Lower leg skin (tissue), 3 donors: ENCODE measurements around the gene TSNAXIP1.

Experiments
- POLR2A ChIP-seq, 2 donors: fragments of 450-650 bp; IDR thresholded peaks; one replicate each; pipeline ENCODE4 v1.6.1; 2016 to 2017; ENCODE audit warnings: antibody characterized with exemption in 2 of 2, mild to moderate bottlenecking in 1 of 2, moderate library complexity in 1 of 2
- TF ChIP-seq, protein P1 (sequence below), 3 donors: fragments of 450-650 bp; IDR thresholded peaks; one replicate each; pipeline ENCODE4 v1.5.1; 2016; ENCODE audit warnings: antibody characterized with exemption in 3 of 3, mild to moderate bottlenecking in 3 of 3, moderate library complexity in 2 of 3

DNA sequence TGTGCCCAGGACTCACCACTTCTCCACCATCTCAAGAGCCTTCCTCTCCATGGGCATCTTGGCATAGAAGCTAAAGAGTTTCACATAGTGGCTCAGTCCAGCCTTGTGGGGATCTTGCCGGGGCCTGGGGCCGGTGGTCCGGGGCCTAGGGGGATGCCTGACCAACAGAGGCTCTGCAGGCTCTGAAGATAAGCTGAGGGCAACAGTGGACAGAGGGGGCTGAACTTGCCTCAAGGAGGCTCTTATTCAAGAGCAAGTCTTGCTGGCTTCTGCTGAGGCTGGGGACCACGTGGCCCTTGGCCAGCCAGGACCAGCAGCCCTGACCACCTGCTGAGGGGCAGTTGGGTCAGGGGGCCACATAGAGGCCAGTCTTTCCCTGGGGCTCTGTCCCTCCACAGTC is 22.0 kb downstream of the TSNAXIP1 start:
- TF ChIP-seq, protein P1, sequence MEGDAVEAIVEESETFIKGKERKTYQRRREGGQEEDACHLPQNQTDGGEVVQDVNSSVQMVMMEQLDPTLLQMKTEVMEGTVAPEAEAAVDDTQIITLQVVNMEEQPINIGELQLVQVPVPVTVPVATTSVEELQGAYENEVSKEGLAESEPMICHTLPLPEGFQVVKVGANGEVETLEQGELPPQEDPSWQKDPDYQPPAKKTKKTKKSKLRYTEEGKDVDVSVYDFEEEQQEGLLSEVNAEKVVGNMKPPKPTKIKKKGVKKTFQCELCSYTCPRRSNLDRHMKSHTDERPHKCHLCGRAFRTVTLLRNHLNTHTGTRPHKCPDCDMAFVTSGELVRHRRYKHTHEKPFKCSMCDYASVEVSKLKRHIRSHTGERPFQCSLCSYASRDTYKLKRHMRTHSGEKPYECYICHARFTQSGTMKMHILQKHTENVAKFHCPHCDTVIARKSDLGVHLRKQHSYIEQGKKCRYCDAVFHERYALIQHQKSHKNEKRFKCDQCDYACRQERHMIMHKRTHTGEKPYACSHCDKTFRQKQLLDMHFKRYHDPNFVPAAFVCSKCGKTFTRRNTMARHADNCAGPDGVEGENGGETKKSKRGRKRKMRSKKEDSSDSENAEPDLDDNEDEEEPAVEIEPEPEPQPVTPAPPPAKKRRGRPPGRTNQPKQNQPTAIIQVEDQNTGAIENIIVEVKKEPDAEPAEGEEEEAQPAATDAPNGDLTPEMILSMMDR (IDR thresholded peaks at IDR 0.05), result no peak
- no peak for TF ChIP-seq POLR2A (IDR thresholded peaks at IDR 0.05)
